MCF 10A (cell line): ENCODE data around the gene AUTS2. TPM values are rescaled to one million over a fixed set of nuclear protein-coding genes. Genes with fewer than 3 reads are reported as not detected.

Source experiments
- BruUV-seq: library from RNA; stranded (reverse); fragments of 400-500 nt; replicated peaks from 2 replicates; lab custom pipeline; 2021; lab: Mats Ljungman, UMichigan
- CTCF ChIA-PET: fragments of 300-600 bp; sonication (Branson Sonifier 250); formaldehyde crosslinking; extraction: SDS; loops from one replicate; lab custom pipeline; 2021; ENCODE audit warnings: antibody characterized with exemption, inconsistent platforms; lab: Yijun Ruan, JAX
- POLR2A ChIA-PET: fragments of 300-600, 350-650 bp; sonication (Branson Sonifier 250); formaldehyde crosslinking; extraction: SDS; loops from one replicate; lab custom pipeline; 2020; ENCODE audit warnings: antibody characterized with exemption, inconsistent platforms; lab: Yijun Ruan, JAX
- DNase-seq: peaks from one replicate; pipeline ENCODE4 v3.0.0-alpha.2; 2018; ENCODE audit not compliant: unreplicated experiment
- H3K27ac Mint-ChIP-seq: one replicate; pipeline ENCODE4 v1.8.0; 2022; ENCODE audit warnings: mild to moderate bottlenecking, low read depth, mixed read lengths; ENCODE audit not compliant: unreplicated experiment
- H3K27me3 Mint-ChIP-seq: one replicate; pipeline ENCODE4 v1.8.0; 2022; ENCODE audit warnings: mixed read lengths; ENCODE audit not compliant: insufficient read depth, unreplicated experiment
- H3K36me3 Mint-ChIP-seq: one replicate; pipeline ENCODE4 v1.8.0; 2022; ENCODE audit warnings: mild to moderate bottlenecking, moderate library complexity, mixed read lengths; ENCODE audit not compliant: insufficient read depth, unreplicated experiment
- H3K4me1 Mint-ChIP-seq: one replicate; pipeline ENCODE4 v1.8.0; 2022; ENCODE audit warnings: mixed read lengths; ENCODE audit not compliant: insufficient read depth, unreplicated experiment
- H3K4me3 Mint-ChIP-seq: one replicate; pipeline ENCODE4 v1.8.0; 2022; ENCODE audit warnings: mild to moderate bottlenecking, moderate library complexity, mixed read lengths; ENCODE audit not compliant: unreplicated experiment
- H3K9me3 Mint-ChIP-seq: one replicate; pipeline ENCODE4 v1.8.0; 2022; ENCODE audit warnings: mixed read lengths; ENCODE audit not compliant: unreplicated experiment
- CTCF ChIP-seq: fragments of 200-600 bp; IDR thresholded peaks from one replicate; pipeline ENCODE4 v1.8.0; 2022; ENCODE audit warnings: antibody characterized with exemption, mild to moderate bottlenecking; ENCODE audit not compliant: unreplicated experiment
- intact Hi-C: fragments of 100-400 bp; cut with micrococcal nuclease; formaldehyde crosslinking; loops from 2 replicates; pipeline ENCODE4 v1.14.1; 2022
- total RNA-seq: library from RNA; stranded (reverse); gene quantifications from 2 replicates; pipeline ENCODE4 v1.2.3, GENCODE V29; 2022

The AUTS2 gene
- total RNA-seq, 1 experiment from 2014 or later: 1.3 TPM

- BruUV-seq: no TSS peak
- CTCF ChIA-PET: no interaction called here
- Mint-ChIP-seq H3K27me3 (no peaks in the 10 kb centered on the region), H3K9me3 (no peaks in the 10 kb centered on the region), H3K4me3 (no peak overlapping the region), H3K36me3 (no peaks in the 10 kb centered on the region), H3K27ac (no peak overlapping the region), H3K4me1 (no peaks in the 10 kb centered on the region)
- POLR2A ChIA-PET: no interaction called here
- intact Hi-C loops: no loop called here
- TF ChIP-seq CTCF: no peak
- no peak for DNase-seq
These were observed 818.8 kb downstream of the AUTS2 start for GRCh38 chr7:70416986-70417655.

DNA sequence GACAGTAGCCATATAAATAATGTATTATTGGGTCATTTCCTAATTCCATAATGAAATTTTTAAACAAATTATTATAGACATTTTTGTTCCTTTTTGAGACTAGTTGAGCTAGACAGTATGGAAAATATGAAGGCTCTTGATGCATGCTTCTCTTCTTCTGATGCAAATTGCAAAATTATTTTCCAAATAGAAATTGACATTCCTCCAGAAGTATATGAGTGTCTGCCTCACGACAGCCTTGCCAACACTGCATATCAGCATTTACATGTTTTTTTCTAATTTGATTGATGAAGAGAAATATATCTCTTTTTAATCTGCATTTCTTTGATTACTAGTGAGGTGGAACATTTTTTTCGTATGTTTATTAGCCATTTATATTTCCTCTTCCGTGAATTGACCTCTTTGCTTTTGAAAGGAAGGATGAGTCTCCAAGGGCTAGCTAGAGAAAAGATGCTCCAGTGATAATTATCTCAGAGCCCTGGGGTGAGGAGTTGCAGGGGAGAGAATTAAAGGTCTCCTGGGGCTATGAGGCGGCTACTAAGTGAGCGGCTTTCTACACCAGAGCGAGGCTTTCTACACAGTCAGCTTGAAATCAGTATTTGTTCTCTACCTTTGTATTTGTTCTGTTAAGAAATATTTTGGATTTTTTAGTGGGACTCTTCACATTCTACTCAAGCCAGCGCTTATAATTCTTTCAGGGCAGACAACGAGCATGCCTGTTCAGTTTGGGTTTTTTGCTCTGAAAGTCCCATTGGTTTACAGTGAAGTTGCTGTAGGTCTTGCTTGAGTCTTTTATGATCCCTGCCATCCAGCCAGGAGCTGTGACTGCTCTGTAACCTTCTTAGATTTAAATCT lies 821.5 kb downstream of the AUTS2 start:
- no TSS peak for BruUV-seq
- H3K27me3 Mint-ChIP-seq: no peaks in the 10 kb centered on the region
- no peak overlapping the region for H3K27ac Mint-ChIP-seq
- TF ChIP-seq CTCF: no peak
- H3K9me3 Mint-ChIP-seq: peaks cover 7% of the 10 kb centered on the region
- H3K4me3 Mint-ChIP-seq: no peak overlapping the region
- H3K36me3 Mint-ChIP-seq: no peaks in the 10 kb centered on the region
- DNase-seq: no peak
- intact Hi-C loops: no loop called here
- no peaks in the 10 kb centered on the region for H3K4me1 Mint-ChIP-seq
- CTCF ChIA-PET: no interaction called here
- POLR2A ChIA-PET: no interaction called here

GRCh38 chr7:70420381-70420662 lies 822.0 kb downstream of the AUTS2 start:
- ChIA-PET CTCF (no interaction called here), POLR2A (no interaction called here)
- Mint-ChIP-seq H3K36me3 (no peaks in the 10 kb centered on the region), H3K27ac (no peak overlapping the region), H3K4me3 (no peak overlapping the region), H3K27me3 (no peaks in the 10 kb centered on the region), H3K4me1 (no peaks in the 10 kb centered on the region), H3K9me3 (peaks cover 11% of the 10 kb centered on the region)
- BruUV-seq: no TSS peak
- intact Hi-C loops: no loop called here
- no peak for DNase-seq
- TF ChIP-seq CTCF: no peak

DNA sequence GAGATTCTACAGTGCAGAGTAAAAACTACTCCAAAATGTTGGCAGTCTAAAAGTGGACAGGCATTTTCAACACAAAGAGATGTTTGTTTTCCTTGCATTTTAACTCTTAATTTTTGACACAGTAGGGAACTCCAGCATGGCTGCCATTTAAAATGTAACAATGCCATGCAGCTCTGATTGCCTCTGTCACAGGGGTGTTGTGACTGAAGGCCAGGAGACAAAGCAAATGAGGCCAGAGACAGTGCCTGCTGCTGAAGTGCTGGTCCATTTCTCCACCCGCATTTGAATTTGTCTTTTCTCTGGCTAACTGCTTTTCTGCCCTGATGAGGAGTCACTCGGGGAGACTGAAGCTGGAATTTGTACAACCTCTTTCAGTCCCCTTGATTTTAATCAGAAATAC lies 823.0 kb downstream of the AUTS2 start:
- Mint-ChIP-seq H3K27ac (no peak overlapping the region), H3K4me1 (no peaks in the 10 kb centered on the region), H3K27me3 (no peaks in the 10 kb centered on the region), H3K36me3 (no peaks in the 10 kb centered on the region), H3K4me3 (no peak overlapping the region), H3K9me3 (peaks cover 17% of the 10 kb centered on the region)
- intact Hi-C loops: no loop called here
- no TSS peak for BruUV-seq
- POLR2A ChIA-PET: no interaction called here
- CTCF ChIA-PET: no interaction called here
- no peak for DNase-seq
- no peak for TF ChIP-seq CTCF
